ENCODE data around the gene SYT2.
"Not testable (repeated sequence)": the region's sequence is repeated elsewhere in the genome, so short reads cannot be mapped to it uniquely, and the experiment has no call there.

Gene SYT2

DNA sequence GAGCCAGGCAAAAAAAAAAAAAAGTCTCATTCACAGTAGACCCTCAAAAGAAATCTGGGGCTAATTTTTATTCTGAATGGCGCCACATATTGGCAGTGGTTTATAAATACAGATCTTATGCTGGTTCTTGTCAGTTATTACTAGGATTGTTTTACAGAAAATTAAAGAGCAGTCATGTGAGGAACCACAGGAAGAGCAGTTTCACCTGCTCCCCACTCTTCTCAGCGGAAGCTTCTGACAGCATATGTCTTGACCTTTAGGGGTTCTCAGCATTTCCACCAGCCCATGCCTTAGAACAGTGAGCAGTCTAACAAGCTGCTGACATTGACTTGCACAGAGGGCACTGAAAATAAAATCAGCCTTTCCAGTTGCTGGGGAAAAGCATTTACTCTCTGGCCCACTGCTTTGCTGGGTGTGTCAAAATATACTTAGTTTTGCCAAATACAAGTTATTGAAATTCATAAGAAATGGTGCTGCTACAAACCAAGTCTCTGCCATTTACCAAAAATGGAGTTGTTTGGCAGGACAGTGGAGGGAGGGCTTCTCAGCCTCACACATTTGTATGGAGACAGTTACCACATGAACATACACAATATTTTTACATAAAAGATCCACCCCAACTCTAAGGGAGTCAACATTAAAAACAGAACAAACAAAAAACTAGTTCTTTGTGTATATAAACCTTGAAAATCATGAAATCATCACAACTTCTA, 144.2 kb downstream of the SYT2 start:
- DNase-seq: no peak

DNA sequence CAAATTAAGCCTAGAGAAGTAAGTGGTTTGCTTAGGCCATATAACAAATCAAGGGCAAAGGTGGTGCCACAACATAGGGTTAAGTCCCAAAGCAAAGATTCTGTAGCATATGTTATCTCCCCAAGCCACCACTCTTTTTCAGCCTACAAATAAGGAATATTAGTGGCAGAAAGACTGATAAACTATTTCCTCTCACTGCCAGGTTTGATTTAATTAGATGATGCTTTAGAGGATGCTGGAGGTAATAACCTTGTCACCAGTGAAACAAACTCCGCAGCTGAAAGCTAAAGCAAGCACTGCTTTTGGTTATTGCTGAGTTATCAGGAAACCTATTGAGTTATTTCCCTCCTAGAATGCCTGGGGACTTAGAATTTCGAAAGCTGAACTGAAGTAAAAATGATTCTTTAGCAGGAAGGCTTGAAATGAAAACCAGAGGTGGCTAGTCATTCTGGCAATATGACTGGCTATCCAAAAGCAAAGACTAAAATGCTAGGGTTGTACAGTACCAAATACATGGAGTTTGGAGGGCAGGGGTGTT, 145.2 kb downstream of the SYT2 start:
- no peak for DNase-seq

DNA sequence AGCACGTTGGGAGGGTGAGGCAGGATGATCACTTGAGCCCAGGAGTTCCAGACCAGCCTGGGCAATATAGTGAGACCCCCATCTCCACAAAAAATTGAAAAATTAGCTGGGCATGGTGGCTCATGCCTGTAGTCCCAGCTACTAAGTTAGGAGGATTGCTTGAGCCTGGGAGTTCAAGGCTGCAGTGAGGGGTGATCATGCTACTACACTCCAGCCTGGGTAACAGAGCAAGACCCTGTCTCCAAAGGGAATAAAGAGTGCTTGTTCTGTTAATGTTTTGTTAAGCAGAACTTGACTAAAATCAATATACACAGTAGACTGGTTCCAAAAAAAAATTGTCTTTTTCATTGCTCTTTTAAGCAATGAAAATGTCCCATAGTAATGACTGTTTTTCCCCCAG, 146.4 kb downstream of the SYT2 start:
- DNase-seq: no peak

DNA sequence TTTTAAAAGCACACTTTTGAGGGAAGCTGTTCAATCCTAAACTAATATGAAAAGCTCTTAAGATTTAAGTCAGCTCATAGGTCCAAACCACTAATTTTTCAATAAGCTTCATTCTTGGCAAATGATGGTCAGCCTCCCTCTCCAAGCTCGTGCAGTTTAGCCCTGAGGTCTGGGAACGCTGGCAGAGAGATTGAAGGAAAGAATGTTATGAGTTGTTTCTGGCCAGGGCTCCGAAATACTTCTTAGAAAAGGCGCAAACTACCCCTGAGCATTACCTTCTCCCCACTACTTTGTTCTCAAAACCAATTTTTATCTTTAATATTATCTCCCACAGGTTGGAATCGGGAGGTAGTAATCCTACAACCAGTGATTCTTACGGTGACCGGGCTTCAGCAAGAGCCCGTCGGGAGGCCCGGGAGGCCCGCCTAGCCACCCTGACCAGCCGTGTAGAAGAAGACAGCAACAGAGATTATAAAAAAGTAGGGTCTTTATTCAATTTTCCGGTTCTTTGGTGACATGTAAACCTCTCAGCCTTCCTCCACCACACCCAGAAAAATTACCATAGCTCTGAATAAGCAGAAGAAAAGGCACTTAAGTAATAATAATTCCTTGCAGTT, 147.7 kb downstream of the SYT2 start:
- DNase-seq: no peak

DNA sequence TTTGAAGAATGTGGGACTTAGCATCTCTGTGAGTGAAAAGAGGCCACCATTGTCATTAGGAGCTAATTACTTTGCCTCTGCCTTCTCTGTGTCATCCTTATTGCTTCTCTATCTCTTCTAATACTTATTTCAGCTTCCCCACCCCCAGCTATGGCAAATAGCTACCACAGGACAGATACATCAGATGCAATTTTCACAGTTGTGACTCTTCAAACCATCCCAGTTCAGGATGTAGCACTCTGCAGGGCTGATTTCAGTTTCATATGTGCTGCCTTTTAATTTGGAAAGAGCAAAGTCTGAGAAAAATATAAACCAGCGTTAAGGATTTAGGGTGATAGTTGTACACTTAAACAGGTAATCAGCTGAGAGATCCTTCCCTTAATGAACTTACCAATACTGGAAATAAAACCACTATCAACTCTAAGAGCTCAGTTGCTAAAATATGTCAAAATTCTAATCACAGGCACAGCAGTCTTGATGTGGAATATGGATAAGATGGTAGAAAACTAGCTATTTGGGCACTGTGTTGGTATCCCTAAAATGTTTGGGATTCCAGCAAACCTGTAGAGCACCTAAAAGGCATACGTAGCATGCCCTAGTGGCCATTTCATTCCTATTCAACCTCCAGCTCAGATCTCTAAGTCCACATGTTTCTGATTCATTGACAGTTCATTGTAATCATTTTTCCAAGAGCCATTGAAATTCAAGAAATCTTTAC, 148.4 kb downstream of the SYT2 start:
- no peak for DNase-seq

DNA sequence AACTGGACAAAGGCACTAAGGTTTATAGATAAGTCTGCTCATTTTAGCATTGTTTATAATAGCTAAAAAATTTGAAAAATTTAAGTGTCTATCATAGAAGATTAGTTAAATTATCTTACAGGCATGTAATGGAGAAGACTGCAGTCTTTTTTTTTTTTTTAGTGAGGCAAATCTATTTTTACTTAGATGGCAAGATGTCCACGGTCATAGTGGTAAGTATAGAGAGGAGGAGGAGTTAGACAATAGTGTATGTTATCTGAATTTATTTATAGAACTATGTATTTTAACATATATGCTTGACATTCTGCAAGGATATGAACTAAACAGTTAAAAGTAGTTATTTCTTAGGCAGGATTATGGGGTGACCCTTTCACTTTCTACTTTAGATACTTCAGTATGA, 149.0 kb downstream of the SYT2 start:
- no peak for DNase-seq

DNA sequence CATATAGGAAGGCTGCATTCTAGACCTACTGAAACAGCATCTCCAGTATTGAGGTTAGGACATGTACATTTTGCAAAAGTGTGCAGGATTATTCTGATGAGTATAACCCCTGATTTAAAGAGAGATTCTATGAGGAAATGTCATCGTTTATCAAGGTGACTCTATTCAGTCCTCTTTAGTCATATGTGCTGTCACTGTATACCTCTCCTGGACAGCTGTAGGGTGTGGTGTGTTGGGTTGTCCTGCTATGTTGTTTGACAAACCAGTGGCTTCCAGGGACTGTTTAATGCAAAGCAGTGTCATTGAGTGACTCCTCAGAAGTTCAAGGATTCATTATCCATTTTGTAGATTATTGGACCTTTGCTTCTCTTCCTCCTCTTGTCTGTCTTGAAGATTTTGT, 152.6 kb downstream of the SYT2 start:
- DNase-seq: not testable (repeated sequence)

DNA sequence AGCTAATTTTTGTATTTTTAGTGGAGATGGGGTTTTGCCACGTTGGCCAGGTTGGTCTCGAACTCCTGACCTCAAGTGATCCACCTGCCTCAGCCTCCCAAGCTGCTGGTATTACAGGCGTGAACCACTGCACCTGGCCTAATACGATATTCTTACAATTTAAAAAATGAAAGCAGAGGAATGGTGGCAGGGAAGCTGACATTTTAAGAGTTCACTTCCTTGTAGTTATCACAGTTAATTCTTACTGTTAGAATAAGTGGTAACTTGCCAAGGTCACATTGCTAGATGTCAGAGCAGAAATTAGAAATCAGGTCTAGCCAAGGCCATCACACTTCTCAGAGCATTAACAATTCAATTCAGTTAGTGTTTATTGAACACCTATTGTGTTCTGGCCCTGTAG, 154.2 kb downstream of the SYT2 start:
- DNase-seq: not testable (repeated sequence)

DNA sequence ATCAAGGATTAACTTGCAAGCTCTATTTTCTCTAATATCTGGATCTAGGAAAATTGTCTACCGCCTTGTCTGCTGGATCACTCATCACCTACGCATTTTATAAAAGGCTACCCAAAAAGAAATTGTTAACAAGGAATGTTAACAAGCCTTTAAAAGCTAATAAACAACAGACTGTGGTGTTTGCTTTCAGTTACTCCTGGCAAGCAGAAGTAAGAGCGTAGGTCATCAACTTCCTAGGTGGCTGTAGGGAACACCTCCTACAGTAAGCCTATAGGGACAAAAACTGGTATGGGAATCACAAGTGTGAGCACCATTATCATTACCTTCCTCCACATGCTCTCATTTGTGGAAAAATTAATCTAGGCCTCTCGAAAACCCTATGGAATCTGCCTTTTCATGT, 155.6 kb downstream of the SYT2 start:
- DNase-seq: not testable (repeated sequence)

DNA sequence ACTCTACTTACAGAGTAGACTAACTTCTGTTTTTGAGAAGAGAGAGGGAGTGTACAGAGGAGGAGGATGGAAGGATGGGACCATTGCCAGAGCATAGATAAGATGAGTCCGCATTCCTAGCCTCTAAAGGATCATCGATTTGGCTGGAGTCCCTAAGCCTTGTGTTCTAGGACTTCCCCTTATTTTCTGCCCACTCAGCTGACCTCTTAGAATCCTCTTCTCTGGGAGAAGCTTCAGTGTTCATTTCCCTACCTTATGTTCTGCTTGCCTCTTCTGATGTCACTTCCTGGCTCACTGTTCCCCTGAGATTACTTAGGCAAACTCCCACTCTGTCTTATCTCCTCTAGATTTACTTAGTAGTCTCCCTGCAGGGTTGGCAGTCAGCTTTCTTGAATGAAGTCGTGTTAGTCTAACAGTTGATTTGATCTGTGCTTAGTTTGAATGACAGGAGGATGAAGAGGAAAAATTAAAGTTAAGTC, 156.7 kb downstream of the SYT2 start:
- no peak for DNase-seq

DNA sequence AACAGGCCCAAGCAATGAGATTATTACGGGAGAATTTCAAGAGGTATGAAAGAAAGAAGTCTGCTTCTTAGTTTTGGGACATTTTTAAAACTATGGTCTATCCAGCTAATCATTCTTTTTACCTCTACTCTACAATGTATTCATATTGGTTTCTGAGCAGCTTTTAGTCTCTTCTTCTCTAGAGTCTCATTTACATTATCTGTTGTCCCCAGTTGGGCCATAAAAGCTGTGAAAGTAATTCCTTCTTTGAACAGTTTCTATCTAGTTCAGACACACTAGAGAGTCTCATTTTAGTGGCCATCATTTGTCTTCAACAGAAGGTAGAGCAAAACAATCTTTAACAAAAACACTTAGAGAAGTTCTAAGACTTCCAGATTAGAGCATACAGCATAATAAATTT, 157.2 kb downstream of the SYT2 start:
- not testable (repeated sequence) for DNase-seq

DNA sequence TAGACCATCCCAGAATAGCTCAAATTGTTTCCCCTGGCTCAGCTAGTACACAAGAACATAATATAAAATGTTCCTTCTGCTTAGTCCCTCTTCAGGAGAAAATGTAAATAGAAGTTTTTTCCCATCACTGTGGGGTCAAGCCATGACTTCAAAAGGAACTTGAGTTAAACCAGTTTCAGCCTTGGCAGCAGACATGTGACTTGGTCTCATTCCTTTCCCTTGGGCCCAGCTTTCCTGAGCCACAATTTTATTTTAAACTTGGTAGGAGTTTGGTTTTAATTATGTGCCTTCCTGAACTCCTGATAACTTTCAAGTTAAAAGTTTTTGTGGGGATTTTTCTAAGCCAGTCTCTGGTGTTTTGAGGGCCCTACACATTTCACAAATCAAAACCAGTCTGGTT, 157.6 kb downstream of the SYT2 start:
- DNase-seq: not testable (repeated sequence)

DNA sequence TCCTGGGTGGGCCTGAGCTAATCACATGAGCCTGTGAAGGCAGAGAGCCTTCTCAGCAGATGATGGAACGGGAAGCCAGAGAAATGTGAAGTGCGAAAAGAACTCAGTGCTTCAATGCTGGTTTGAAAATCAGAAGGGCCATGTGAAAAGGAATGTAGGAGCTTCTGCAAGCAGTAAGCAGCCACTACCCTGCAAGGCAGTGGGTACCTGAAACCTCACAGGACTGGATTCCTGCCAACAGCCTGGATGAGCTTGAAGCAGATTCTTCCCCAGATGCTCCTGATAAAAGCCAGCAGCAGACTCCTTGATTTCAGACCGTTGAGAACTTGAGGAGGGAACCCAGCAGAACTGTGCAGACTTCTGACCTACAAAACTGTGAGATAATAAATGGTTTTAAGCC, 158.6 kb downstream of the SYT2 start:
- no peak for DNase-seq

DNA sequence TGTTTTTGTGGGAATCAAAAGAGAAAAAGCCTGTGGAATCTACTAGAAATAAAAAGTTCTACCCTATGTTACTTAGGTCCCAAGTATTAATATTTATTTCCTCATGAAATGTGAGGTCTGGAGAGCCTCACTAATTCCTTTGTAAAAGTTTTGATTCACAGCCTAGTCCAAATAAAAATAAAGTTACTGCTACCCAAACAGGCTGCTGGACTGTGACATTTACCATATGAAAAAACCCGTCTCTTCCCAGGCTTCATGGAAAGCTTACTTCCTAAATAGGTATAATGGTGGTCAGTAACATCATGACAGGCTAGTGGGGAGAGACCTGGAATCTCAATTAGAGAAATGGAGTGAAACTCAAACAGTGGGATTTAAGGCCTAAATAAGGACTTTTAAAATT, 160.2 kb downstream of the SYT2 start:
- not testable (repeated sequence) for DNase-seq

DNA sequence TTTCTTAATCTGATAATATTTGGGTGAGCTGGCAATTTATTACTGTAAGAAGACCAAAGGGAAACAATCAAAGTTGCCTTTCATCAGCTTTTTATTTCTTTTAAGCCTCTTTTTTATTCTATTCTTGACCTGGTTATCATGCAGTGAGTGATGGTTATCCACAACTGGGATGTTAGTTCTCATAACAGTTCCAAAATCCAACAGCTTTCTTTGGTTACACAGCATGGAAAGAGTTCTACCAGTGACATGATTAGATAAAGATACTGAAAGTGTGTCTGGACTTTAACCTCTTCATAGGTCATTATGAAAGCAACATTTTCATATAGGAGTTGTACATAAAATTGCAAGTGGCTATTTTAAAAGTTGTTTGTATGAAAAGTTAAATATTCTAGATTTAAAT, 163.0 kb downstream of the SYT2 start:
- DNase-seq: no peak

DNA sequence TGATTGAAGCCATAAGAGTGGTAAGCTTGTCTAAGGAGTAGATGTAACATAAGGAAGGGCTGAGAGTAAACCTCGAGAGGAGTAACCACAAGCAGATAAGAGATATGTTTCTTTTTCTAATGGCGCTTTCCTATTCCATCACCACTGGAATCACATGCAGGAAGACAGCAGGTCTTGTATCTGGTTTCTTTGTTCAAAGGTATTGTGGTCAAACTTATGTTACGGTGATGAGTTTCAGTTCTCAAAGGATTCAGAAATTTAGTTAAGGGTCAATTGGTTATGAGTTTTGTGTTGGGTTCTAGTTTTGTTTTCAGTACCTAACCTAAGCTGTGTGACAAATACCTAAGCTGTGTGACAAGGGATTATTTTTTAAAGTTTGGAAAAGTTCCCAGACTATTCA, 163.5 kb downstream of the SYT2 start:
- not testable (repeated sequence) for DNase-seq

DNA sequence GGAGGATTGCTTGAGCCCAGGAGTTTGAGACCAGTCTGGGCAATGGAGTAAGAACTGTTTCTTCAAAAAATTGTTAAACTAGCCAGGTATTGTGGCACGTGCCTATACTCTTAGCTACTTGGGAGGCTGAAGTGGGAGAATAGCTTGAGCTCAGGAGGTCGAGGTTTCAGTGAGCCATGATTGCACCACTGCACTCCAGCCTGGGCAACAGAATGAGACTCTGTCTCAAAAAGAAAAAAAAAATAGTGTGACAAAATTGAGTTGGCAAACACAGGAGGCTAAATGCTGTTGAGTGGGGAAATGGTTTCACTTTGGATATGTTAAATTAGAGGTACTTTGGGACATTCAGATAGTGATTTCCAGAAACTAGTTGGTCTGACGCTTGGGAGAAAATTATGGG, 163.9 kb downstream of the SYT2 start:
- DNase-seq: not testable (repeated sequence)

DNA sequence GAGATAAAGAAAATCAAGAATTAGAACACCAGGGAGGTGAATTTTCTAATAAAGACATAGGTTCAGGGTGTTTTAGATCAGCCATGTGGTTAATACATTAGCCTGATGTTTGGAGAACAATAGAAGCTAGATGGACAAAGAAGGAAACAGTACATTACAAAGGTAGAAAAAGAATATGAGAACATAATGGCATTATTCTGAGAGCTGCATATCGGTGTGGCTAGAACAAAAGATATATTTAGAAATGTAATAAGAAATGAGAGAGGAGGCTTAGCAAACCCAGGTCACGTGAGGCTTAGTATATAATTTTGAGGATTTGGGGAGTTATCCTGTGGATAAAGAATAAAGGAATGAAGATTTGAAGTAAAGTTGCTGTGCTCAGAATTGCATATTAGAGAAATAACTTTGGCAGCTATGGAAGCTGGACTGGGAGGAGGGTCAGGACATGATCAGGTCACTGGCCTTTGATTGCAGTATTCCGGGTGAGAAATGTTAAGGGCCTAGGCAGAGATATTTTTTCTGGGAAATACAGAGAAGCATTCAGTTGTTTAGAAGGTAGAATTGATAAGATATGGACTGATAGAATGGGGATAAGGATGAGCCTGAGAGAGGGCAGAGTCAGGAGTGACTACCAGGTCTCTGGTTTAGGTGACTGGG, 164.5 kb downstream of the SYT2 start:
- DNase-seq: not testable (repeated sequence)

DNA sequence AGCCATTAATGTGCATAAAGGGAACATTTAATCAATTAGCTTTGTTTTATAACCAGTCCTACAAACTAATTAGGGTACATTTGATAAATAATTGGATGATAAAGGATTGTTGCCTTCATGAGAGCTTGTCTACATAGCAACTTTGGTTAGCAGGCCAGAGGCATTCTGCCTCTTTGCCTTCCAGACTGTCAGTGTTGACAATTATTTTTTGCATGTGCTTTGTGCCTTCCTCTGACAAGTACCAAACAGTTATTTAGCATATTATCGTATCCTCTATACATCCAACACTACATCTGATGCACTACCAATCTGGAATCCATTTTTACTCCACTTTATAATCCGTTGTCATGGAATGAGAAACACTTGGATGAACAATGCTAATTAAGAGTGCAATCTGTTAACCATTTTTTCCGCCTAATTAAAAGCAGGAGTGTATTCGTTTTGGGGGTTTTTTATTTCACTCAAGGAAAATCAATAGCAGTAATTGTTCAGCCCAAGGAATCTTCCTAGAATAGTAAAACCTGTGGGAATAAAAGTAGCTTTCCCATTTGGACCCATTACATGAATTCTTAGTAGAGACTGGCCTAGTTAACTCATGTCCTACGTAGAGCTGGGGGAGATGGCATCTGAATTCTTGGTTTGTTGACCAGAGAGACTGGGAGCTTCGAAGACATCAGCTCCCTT, 165.3 kb downstream of the SYT2 start:
- DNase-seq: not testable (repeated sequence)

DNA sequence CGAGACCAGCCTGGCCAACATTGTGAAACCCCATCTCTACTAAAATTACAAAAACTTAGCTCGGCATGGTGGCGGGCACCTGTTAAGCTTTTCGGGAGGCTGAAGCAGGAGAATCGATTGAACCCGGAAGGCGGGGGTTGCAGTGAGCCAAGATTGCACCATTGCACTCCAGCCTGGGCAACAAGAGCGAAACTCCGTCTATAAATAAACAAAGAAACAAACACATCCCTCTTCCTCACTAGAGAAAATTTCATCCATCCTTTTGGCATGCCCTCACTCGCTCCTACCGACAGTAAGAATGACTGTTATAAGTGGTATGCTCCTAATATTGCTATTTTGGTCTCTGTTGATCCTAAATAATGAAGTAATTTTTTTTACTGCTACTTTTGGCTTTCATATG, 166.7 kb downstream of the SYT2 start:
- DNase-seq: not testable (repeated sequence)

DNA sequence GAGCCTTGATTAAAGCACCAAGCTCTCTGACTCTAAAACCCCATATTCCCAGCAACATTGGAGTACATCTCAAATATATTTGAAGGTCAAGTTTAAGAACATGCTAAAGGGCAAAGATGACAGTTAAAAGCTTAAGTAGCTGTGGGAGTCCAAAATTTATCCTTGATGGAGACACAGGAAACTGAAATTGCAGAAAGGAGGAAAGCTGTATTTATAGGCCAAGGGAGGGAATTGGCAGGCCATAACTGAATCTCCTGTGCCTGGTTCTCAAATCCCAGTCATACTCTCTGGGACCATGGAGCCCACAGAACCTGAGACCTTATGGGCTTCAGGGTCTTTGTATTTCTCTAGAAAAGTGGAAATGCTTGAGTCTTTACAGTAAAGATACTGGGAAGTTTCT, 167.8 kb downstream of the SYT2 start:
- not testable (repeated sequence) for DNase-seq

DNA sequence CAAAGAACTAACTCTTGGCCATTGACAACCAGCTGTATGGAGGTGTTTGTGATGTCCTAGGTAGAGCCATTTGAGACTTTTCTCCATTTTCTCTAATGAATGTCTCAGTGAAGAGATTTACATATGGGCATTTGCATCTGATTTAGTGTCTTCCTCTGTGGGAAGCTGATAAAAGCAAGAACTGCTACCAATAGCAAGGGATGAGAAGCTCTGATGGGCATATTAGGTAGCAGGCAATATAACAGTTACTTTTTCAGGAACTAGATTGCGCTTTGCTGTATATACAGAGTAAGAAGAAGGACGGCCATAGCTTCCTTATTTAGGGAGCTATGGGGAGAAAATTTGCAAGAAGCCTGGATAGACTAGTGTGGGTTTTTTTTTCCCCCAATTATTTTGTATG, 169.4 kb downstream of the SYT2 start:
- peak; percentile 2 for DNase-seq
